K562 (cell line): ENCODE data around the gene DCHS2. TPM values are rescaled to one million over a fixed set of nuclear protein-coding genes. Genes with fewer than 3 reads are reported as not detected.

ENCODE experiments used
- ATAC-seq: fragments of 200-7000 bp; cut with Tn5 transposase; 3 replicates; pipeline ENCODE4 v1.9.1; 2020; ENCODE audit warnings: moderate library complexity
- BruUV-seq: library from RNA; stranded (reverse); fragments of 400-500 nt; replicated peaks from 2 replicates; lab custom pipeline; 2021; lab: Mats Ljungman, UMichigan
- CTCF ChIA-PET: fragments of 300-600 bp; formaldehyde crosslinking; extraction: SDS; loops from one replicate; lab custom pipeline; 2021; ENCODE audit warnings: low intra/inter-chr PET ratio; lab: Yijun Ruan, JAX
- POLR2A ChIA-PET: fragments of 300-600, 350-650 bp; sonication (Branson Sonifier 250); formaldehyde crosslinking; extraction: SDS; loops from one replicate; lab custom pipeline; 2021; ENCODE audit warnings: antibody characterized with exemption, inconsistent platforms; lab: Yijun Ruan, JAX
- DNase-seq, 4 experiments: peaks; one replicate each; pipeline versions ENCODE4 v3.0.0 to v3.0.0-alpha.2; 2011 to 2018; ENCODE audit warnings: low spot score in 3 of 4, mixed read lengths in 3 of 4; ENCODE audit errors: extremely low read depth in 1 of 4
- FAIRE-seq: peaks from 2 replicates; lab custom pipeline; 2011; peaks lifted over from hg19 to GRCh38; lab: Jason Lieb, UNC
- H2AFZ ChIP-seq: 2 replicates; pipeline ENCODE4 v1.6.0; 2011; ENCODE audit warnings: low read depth, low read length, control low read depth, inconsistent platforms
- H3K27ac ChIP-seq: fragments of 200-600 bp; 3 replicates; pipeline ENCODE4 v1.8.0; 2011; ENCODE audit warnings: low read depth, mild to moderate bottlenecking, control low read depth, inconsistent platforms, low read length, moderate library complexity, mixed read lengths; ENCODE audit errors: extremely low read depth
- H3K27me3 ChIP-seq, 2 experiments: fragments of 300-600 bp in 1 of 2; 2 replicates in 1 of 2; 3 replicates in 1 of 2; pipeline versions ENCODE4 v1.6.0 to v1.8.0; 2011; ENCODE audit warnings: inconsistent platforms in 2 of 2, low read length in 2 of 2, mild to moderate bottlenecking in 1 of 2, mixed read lengths in 1 of 2, moderate library complexity in 1 of 2; ENCODE audit not compliant: control insufficient read depth in 2 of 2, insufficient read depth in 2 of 2
- H3K36me3 ChIP-seq: fragments of 300-600 bp; 3 replicates; pipeline ENCODE4 v1.8.0; 2011; ENCODE audit warnings: mild to moderate bottlenecking, low read length, inconsistent platforms; ENCODE audit not compliant: control insufficient read depth, insufficient read depth
- H3K4me1 ChIP-seq, 2 experiments: fragments of 200-600 bp in 1 of 2; replicated peaks in 1 of 2; 2 replicates in 1 of 2; 3 replicates in 1 of 2; pipeline versions ENCODE4 v1.5.1 to v1.8.0; 2011; ENCODE audit warnings: inconsistent platforms in 2 of 2, low read length in 2 of 2, mild to moderate bottlenecking in 1 of 2, mixed read lengths in 1 of 2, moderate library complexity in 1 of 2; ENCODE audit not compliant: control insufficient read depth in 2 of 2, insufficient read depth in 2 of 2
- H3K4me2 ChIP-seq: 2 replicates; pipeline ENCODE4 v1.6.1; 2011; ENCODE audit warnings: low read length, control low read depth, inconsistent platforms, mixed read lengths; ENCODE audit not compliant: insufficient read depth
- H3K4me3 ChIP-seq: fragments of 200-600 bp; sonication (generic), shearing (Covaris generic); 2 replicates; pipeline ENCODE4 v1.5.1; 2016; ENCODE audit warnings: control low read depth, inconsistent platforms
- H3K79me2 ChIP-seq: fragments of 200-600 bp; 3 replicates; pipeline ENCODE4 v1.8.0; 2011; ENCODE audit warnings: low read length, inconsistent platforms; ENCODE audit not compliant: control insufficient read depth, insufficient read depth
- H3K9ac ChIP-seq, 2 experiments: 2 replicates each; pipeline versions ENCODE4 v1.6.0 to v1.6.1; 2011; ENCODE audit warnings: low read depth in 2 of 2, low read length in 2 of 2, control low read depth in 1 of 2, inconsistent platforms in 1 of 2, mild to moderate bottlenecking in 1 of 2, mixed read lengths in 1 of 2; ENCODE audit not compliant: insufficient read depth in 1 of 2
- H3K9me1 ChIP-seq: one replicate; pipeline ENCODE4 v1.6.0; 2011; ENCODE audit warnings: inconsistent platforms, mild to moderate bottlenecking, low read length, moderate library complexity; ENCODE audit not compliant: control insufficient read depth, insufficient read depth
- H3K9me3 ChIP-seq: replicated peaks from 2 replicates; pipeline ENCODE4 v1.5.1; 2011; ENCODE audit warnings: low read depth, low read length, inconsistent platforms; ENCODE audit not compliant: control insufficient read depth, insufficient read depth
- H4K20me1 ChIP-seq: replicated peaks from 2 replicates; pipeline ENCODE4 v1.6.1; 2011; ENCODE audit warnings: low read length, inconsistent platforms, mixed read lengths; ENCODE audit not compliant: control insufficient read depth, insufficient read depth
- E2F6 ChIP-seq, 2 experiments: IDR thresholded peaks; 2 replicates each; pipeline ENCODE4 v1.6.1; 2011; ENCODE audit warnings: borderline replicate concordance in 1 of 2, control low read depth in 1 of 2, low read depth in 1 of 2, low read length in 1 of 2, mild to moderate bottlenecking in 1 of 2, mixed read lengths in 1 of 2, moderate library complexity in 1 of 2; ENCODE audit not compliant: insufficient read depth in 1 of 2, insufficient read length in 1 of 2, poor library complexity in 1 of 2, severe bottlenecking in 1 of 2; ENCODE audit errors: extremely low read depth in 1 of 2
- FOXO4 ChIP-seq: fragments of 450-650 bp; formaldehyde crosslinking; IDR thresholded peaks from 2 replicates; pipeline ENCODE4 v1.4.0; 2020; ENCODE audit warnings: mild to moderate bottlenecking, moderate library complexity
- HNRNPK ChIP-seq: fragments of 200-400 bp; formaldehyde crosslinking; IDR thresholded peaks from one replicate; pipeline ENCODE4 v1.6.1; 2018; ENCODE audit warnings: mild to moderate bottlenecking, low read depth, low read length; ENCODE audit not compliant: poor library complexity, severe bottlenecking
- L3MBTL2 ChIP-seq: fragments of 450-650 bp; IDR thresholded peaks from 2 replicates; pipeline ENCODE4 v1.6.1; 2016; ENCODE audit warnings: mild to moderate bottlenecking, moderate library complexity
- MIER1 ChIP-seq: fragments of 450-650 bp; IDR thresholded peaks from 2 replicates; pipeline ENCODE4 v1.6.1; 2016; ENCODE audit warnings: antibody characterized with exemption, mild to moderate bottlenecking, low read depth
- POLR2B ChIP-seq: fragments of 450-650 bp; IDR thresholded peaks from 2 replicates; pipeline ENCODE4 v1.6.1; 2018; ENCODE audit warnings: low read depth; ENCODE audit not compliant: partially characterized antibody
- TAF15 ChIP-seq: fragments of 200-400 bp; formaldehyde crosslinking; IDR thresholded peaks from 2 replicates; pipeline ENCODE4 v1.6.1; 2017; ENCODE audit warnings: mild to moderate bottlenecking, low read depth, low read length, moderate library complexity
- TAF7 ChIP-seq: fragments of 450-650 bp; IDR thresholded peaks from 2 replicates; pipeline ENCODE4 v1.6.1; 2016; ENCODE audit warnings: missing genetic modification characterization, missing compliant biosample characterization
- TOE1 ChIP-seq, 2 experiments: fragments of 450-650 bp in 1 of 2; sonication (generic) in 1 of 2; formaldehyde crosslinking in 1 of 2; IDR thresholded peaks; 2 replicates each; pipeline versions ENCODE4 v1.7.1 to v1.8.0; 2016 to 2022; ENCODE audit warnings: borderline replicate concordance in 2 of 2, mild to moderate bottlenecking in 2 of 2, antibody characterized with exemption in 1 of 2, inconsistent platforms in 1 of 2, low read depth in 1 of 2, missing genetic modification reagents in 1 of 2, moderate library complexity in 1 of 2
- USF1 ChIP-seq: sonication (generic); formaldehyde crosslinking; IDR thresholded peaks from 2 replicates; pipeline ENCODE4 v1.9.0; 2022; ENCODE audit warnings: mild to moderate bottlenecking, missing genetic modification reagents
- ZNF134 ChIP-seq: fragments of 250-450 bp; sonication (Bioruptor Pico); conservative IDR thresholded peaks from 2 replicates; pipeline ENCODE4 v1.4.0; 2020
- ZNF282 ChIP-seq: sonication (generic); formaldehyde crosslinking; IDR thresholded peaks from 2 replicates; pipeline ENCODE4 v1.8.1; 2023; ENCODE audit warnings: missing genetic modification reagents
- ZNF589 ChIP-seq: fragments of 200-800 bp; sonication (Bioruptor generic); IDR thresholded peaks from 2 replicates; pipeline ENCODE4 v1.6.1; 2016; ENCODE audit warnings: low read depth, missing genetic modification characterization, missing compliant biosample characterization
- ZSCAN32 ChIP-seq: fragments of 450-650 bp; formaldehyde crosslinking; IDR thresholded peaks from 2 replicates; pipeline ENCODE4 v1.4.0; 2020; ENCODE audit warnings: mild to moderate bottlenecking, moderate library complexity
- WGBS: fragments of 100-300 bp; shearing (Covaris generic); methylation state at CpG from one replicate; pipeline ENCODE4 v1.1.6; 2016; ENCODE audit warnings: low coverage, mixed read lengths; ENCODE audit not compliant: insufficient coverage; ENCODE audit errors: missing lambda C conversion rate; 5-methylcytosine and 5-hydroxymethylcytosine counted together
- in situ Hi-C: fragments of 300-500 bp; cut with MboI; formaldehyde crosslinking; loops from 4 replicates; pipeline ENCODE4 v1.15.0; 2018; ENCODE audit warnings: inconsistent platforms, mixed read lengths
- intact Hi-C: fragments of 100-400 bp; cut with micrococcal nuclease; formaldehyde crosslinking; loops from 2 replicates; pipeline ENCODE4 v1.14.2; 2022
- polyA plus RNA-seq, 8 experiments: library from polyadenylated mRNA; depleted of rRNA in 4 of 8; stranded (reverse) in 5 of 8; unstranded in 3 of 8; fragments of >200 nt; fragmentation: Nextera tagmentation in 2 of 8; fragmentation: Illumina TruSeq in 1 of 8; extraction: Ambion mirVana in 2 of 8; extraction: Trizol in 1 of 8; gene quantifications; 2 replicates each; pipeline versions ENCODE4 v1.2.1 to v1.2.3, GENCODE V29; 2011 to 2014; ENCODE audit warnings: inconsistent platforms in 1 of 8, missing spikeins in 1 of 8
- total RNA-seq, 7 experiments: library from RNA; depleted of rRNA in 6 of 7; stranded (reverse); fragments of >200 nt in 6 of 7; fragmentation: Illumina TruSeq in 2 of 7; extraction: Trizol in 2 of 7; gene quantifications; 2 replicates each; pipeline versions ENCODE4 v1.2.1 to v1.2.3, GENCODE V29; 2011 to 2021; ENCODE audit warnings: low replicate concordance in 1 of 7

The DCHS2 gene
- total and polyA plus RNA-seq, 9 of the 15 experiments (the other 6 are each of a cell fraction or from before 2014, with no cell fraction given): 0.49 to 7.1 (median 5.3) TPM

DNA sequence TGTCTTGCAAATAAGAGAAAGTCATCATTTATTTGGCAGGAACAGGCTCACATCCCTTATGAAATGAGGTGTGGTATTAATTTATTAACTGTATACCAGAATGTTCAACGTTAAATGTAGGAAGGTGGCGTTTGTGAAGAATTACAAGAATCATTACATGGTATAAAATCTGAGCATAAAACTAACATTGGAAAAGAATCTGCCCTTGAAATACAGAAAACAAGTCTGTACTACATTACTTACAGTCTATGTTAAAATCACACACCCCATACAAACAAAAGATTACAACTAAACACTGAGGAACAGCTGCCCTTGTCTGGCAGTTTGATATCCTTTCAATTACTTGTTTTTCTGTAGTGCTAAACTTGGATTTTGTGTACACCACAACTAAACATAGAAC lies 131.1 kb downstream of the DCHS2 start:
- in situ Hi-C loops (no loop called here), intact Hi-C loops (no loop called here)
- Histone ChIP-seq H3K27me3 (no peaks in the 10 kb centered on the region), H3K4me3 (no peak overlapping the region), H3K9me3 (no peaks in the 10 kb centered on the region), H4K20me1 (no peaks in the 10 kb centered on the region; the same call in 1 of the 2 replicates), H3K4me2 (no peak overlapping the region), H3K4me1 (peaks cover 0 to 4% of the 10 kb centered on the region in 2 experiments; a peak in 2 of 5 replicates), H3K27ac (no peak overlapping the region), H3K9me1 (no peaks in the 10 kb centered on the region), H3K9ac (no peak overlapping the region), H3K79me2 (no peaks in the 10 kb centered on the region), H2AFZ (no peak overlapping the region), H3K36me3 (no peaks in the 10 kb centered on the region)
- DNase-seq (no peak), FAIRE-seq (no peak), ATAC-seq (no peak)
- BruUV-seq: no TSS peak
- TF ChIP-seq POLR2B (no peak), TOE1 (IDR thresholded peaks at IDR 0.05; ENCODE audit: borderline replicate concordance) (no peak), TOE1 (CRISPR knock-in tag; IDR thresholded peaks at IDR 0.05; ENCODE audit: borderline replicate concordance, low read depth) (no peak), ZSCAN32 (CRISPR knock-in tag) (no peak), MIER1 (no peak), USF1 (no peak), ZNF134 (no peak), ZNF282 (no peak), FOXO4 (CRISPR knock-in tag) (no peak), E2F6 (IDR thresholded peaks at IDR 0.05; ENCODE audit: borderline replicate concordance in 1 of 2, extremely low read depth in 1 of 2, insufficient read depth in 1 of 2, insufficient read length in 1 of 2, low read depth in 1 of 2, low read length in 1 of 2, poor library complexity in 1 of 2, severe bottlenecking in 1 of 2) (no peak), HNRNPK (no peak), TAF7 (tag) (no peak), ZNF589 (CRISPR knock-in tag) (no peak), TAF15 (no peak), L3MBTL2 (no peak)
- POLR2A ChIA-PET: no interaction called here
- 9% methylated on average over 2 of the region's 2 CpGs for WGBS
- CTCF ChIA-PET: no interaction called here
